ENCODE results near the gene SEMA3D. TPM values are rescaled to one million over a fixed set of nuclear protein-coding genes. Genes with fewer than 3 reads are reported as not detected.

SEMA3D gene
- total RNA-seq, 2 donors from 2014 or later: 0.24 TPM; not detected in 1

GRCh38 chr7:85213500-85213899, 26.6 kb upstream of the SEMA3D start:
- peaks cover 0 to 1% of the 10 kb centered on the region in 2 donors for H3K9me3 Mint-ChIP-seq
- ATAC-seq (replicated peaks in 1 of 2) (no peak), DNase-seq (no peak)
- H3K4me1 Mint-ChIP-seq (ENCODE audit: low read depth): no peaks in the 10 kb centered on the region
- H3K36me3 Mint-ChIP-seq (ENCODE audit: insufficient read depth in 2 of 2): no peaks in the 10 kb centered on the region
- no peaks in the 10 kb centered on the region for H3K27me3 Mint-ChIP-seq (ENCODE audit: low read depth)
- H3K27ac Mint-ChIP-seq: no peak overlapping the region
- H3K4me3 Mint-ChIP-seq: no peak overlapping the region

- ATAC-seq (replicated peaks in 1 of 2): no peak
- H3K9me3 Mint-ChIP-seq: peaks cover 1 to 13% of the 10 kb centered on the region in 2 donors
- H3K4me1 Mint-ChIP-seq (ENCODE audit: low read depth): no peaks in the 10 kb centered on the region
- H3K4me3 Mint-ChIP-seq: no peak overlapping the region
- H3K27ac Mint-ChIP-seq: no peak overlapping the region
- DNase-seq: no peak
- no peaks in the 10 kb centered on the region for H3K36me3 Mint-ChIP-seq (ENCODE audit: insufficient read depth in 2 of 2)
- no peaks in the 10 kb centered on the region for H3K27me3 Mint-ChIP-seq (ENCODE audit: low read depth)
Measured at GRCh38 chr7:85205754-85206153, 18.9 kb upstream of the SEMA3D start.

GRCh38 chr7:85204496-85204895, 17.6 kb upstream of the SEMA3D start:
- ATAC-seq (replicated peaks in 1 of 2) (no peak), DNase-seq (no peak)
- Mint-ChIP-seq H3K36me3 (ENCODE audit: insufficient read depth in 2 of 2) (no peaks in the 10 kb centered on the region), H3K27me3 (ENCODE audit: low read depth) (no peaks in the 10 kb centered on the region), H3K4me1 (ENCODE audit: low read depth) (no peaks in the 10 kb centered on the region), H3K27ac (no peak overlapping the region), H3K4me3 (no peak overlapping the region), H3K9me3 (peaks cover 3 to 13% of the 10 kb centered on the region in 2 donors)

GRCh38 chr7:85204061-85204460, 17.2 kb upstream of the SEMA3D start:
- H3K27me3 Mint-ChIP-seq (ENCODE audit: low read depth): no peaks in the 10 kb centered on the region
- no peak overlapping the region for H3K27ac Mint-ChIP-seq
- H3K4me1 Mint-ChIP-seq (ENCODE audit: low read depth): no peaks in the 10 kb centered on the region
- ATAC-seq (replicated peaks in 1 of 2): no peak
- no peak for DNase-seq
- H3K9me3 Mint-ChIP-seq: peaks cover 2 to 13% of the 10 kb centered on the region in 2 donors
- H3K36me3 Mint-ChIP-seq (ENCODE audit: insufficient read depth in 2 of 2): no peaks in the 10 kb centered on the region
- no peak overlapping the region for H3K4me3 Mint-ChIP-seq

GRCh38 chr7:85201209-85201608, 14.4 kb upstream of the SEMA3D start:
- DNase-seq (no peak), ATAC-seq (replicated peaks in 1 of 2) (no peak)
- Mint-ChIP-seq H3K9me3 (peaks cover 2 to 13% of the 10 kb centered on the region in 2 donors), H3K4me1 (ENCODE audit: low read depth) (no peaks in the 10 kb centered on the region), H3K27ac (no peak overlapping the region), H3K4me3 (no peak overlapping the region), H3K36me3 (ENCODE audit: insufficient read depth in 2 of 2) (no peaks in the 10 kb centered on the region), H3K27me3 (ENCODE audit: low read depth) (no peaks in the 10 kb centered on the region)

- ATAC-seq (replicated peaks in 1 of 2) (no peak), DNase-seq (no peak)
- Mint-ChIP-seq H3K36me3 (ENCODE audit: insufficient read depth in 2 of 2) (no peaks in the 10 kb centered on the region), H3K9me3 (peaks cover 2 to 6% of the 10 kb centered on the region in 2 donors), H3K27me3 (ENCODE audit: low read depth) (no peaks in the 10 kb centered on the region), H3K4me1 (ENCODE audit: low read depth) (no peaks in the 10 kb centered on the region), H3K27ac (no peak overlapping the region), H3K4me3 (no peak overlapping the region)
Measured at GRCh38 chr7:85196696-85197095, 9.8 kb upstream of the SEMA3D start.

- Mint-ChIP-seq H3K36me3 (ENCODE audit: insufficient read depth in 2 of 2) (no peaks in the 10 kb centered on the region), H3K27ac (no peak overlapping the region), H3K4me1 (ENCODE audit: low read depth) (no peaks in the 10 kb centered on the region), H3K4me3 (no peak overlapping the region), H3K9me3 (peaks cover 0 to 2% of the 10 kb centered on the region in 2 donors), H3K27me3 (ENCODE audit: low read depth) (peaks cover 11% of the 10 kb centered on the region)
- no peak for ATAC-seq (replicated peaks in 1 of 2)
- DNase-seq: no peak
Measured at GRCh38 chr7:85191383-85191782, 4.5 kb upstream of the SEMA3D start.

GRCh38 chr7:85186083-85186520, 754 bp downstream of the SEMA3D start:
- H3K9me3 Mint-ChIP-seq: peaks cover 0 to 2% of the 10 kb centered on the region in 2 donors
- peak overlapping the region; percentile 26 to 49 for H3K4me3 Mint-ChIP-seq
- H3K36me3 Mint-ChIP-seq (ENCODE audit: insufficient read depth in 2 of 2): peaks cover 0 to 3% of the 10 kb centered on the region in 2 donors
- peaks cover 43% of the 10 kb centered on the region for H3K27me3 Mint-ChIP-seq (ENCODE audit: low read depth)
- DNase-seq: no peak
- peak; percentile 3 to 11 for ATAC-seq (replicated peaks in 1 of 2)
- H3K27ac Mint-ChIP-seq: no peak overlapping the region
- peaks cover 6% of the 10 kb centered on the region for H3K4me1 Mint-ChIP-seq (ENCODE audit: low read depth)

- H3K36me3 Mint-ChIP-seq (ENCODE audit: insufficient read depth in 2 of 2): peaks cover 0 to 3% of the 10 kb centered on the region in 2 donors
- H3K27me3 Mint-ChIP-seq (ENCODE audit: low read depth): peaks cover 43% of the 10 kb centered on the region
- H3K27ac Mint-ChIP-seq: no peak overlapping the region
- DNase-seq (no peak), ATAC-seq (replicated peaks in 1 of 2) (no peak)
- peak overlapping the region in 1 of 2 donors; percentile 49 for H3K4me3 Mint-ChIP-seq
- peaks cover 2 to 5% of the 10 kb centered on the region in 2 donors for H3K9me3 Mint-ChIP-seq
- H3K4me1 Mint-ChIP-seq (ENCODE audit: low read depth): peaks cover 6% of the 10 kb centered on the region
Measured at GRCh38 chr7:85185424-85186082, 1.3 kb downstream of the SEMA3D start.

- H3K4me3 Mint-ChIP-seq: no peak overlapping the region
- DNase-seq (no peak), ATAC-seq (replicated peaks in 1 of 2) (no peak)
- H3K4me1 Mint-ChIP-seq (ENCODE audit: low read depth): peaks cover 6% of the 10 kb centered on the region
- H3K9me3 Mint-ChIP-seq: peaks cover 2 to 5% of the 10 kb centered on the region in 2 donors
- no peak overlapping the region for H3K27ac Mint-ChIP-seq
- H3K27me3 Mint-ChIP-seq (ENCODE audit: low read depth): peaks cover 43% of the 10 kb centered on the region
- peaks cover 0 to 3% of the 10 kb centered on the region in 2 donors for H3K36me3 Mint-ChIP-seq (ENCODE audit: insufficient read depth in 2 of 2)
Measured at GRCh38 chr7:85184599-85185423, 2.0 kb downstream of the SEMA3D start.

- Mint-ChIP-seq H3K4me1 (ENCODE audit: low read depth) (peaks cover 6% of the 10 kb centered on the region), H3K4me3 (no peak overlapping the region), H3K27me3 (ENCODE audit: low read depth) (peaks cover 43% of the 10 kb centered on the region), H3K36me3 (ENCODE audit: insufficient read depth in 2 of 2) (peaks cover under 1 to 3% of the 10 kb centered on the region in 2 donors), H3K9me3 (peaks cover 3 to 6% of the 10 kb centered on the region in 2 donors), H3K27ac (no peak overlapping the region)
- no peak for DNase-seq
- ATAC-seq (replicated peaks in 1 of 2): no peak
Measured at GRCh38 chr7:85183296-85183695, 3.6 kb downstream of the SEMA3D start.

- DNase-seq (no peak), ATAC-seq (replicated peaks in 1 of 2) (no peak)
- Mint-ChIP-seq H3K36me3 (ENCODE audit: insufficient read depth in 2 of 2) (peaks cover 0 to 2% of the 10 kb centered on the region in 2 donors), H3K4me1 (ENCODE audit: low read depth) (no peaks in the 10 kb centered on the region), H3K4me3 (no peak overlapping the region), H3K27me3 (ENCODE audit: low read depth) (peaks cover 10% of the 10 kb centered on the region), H3K27ac (no peak overlapping the region), H3K9me3 (peaks cover 7 to 13% of the 10 kb centered on the region in 2 donors)
Measured at GRCh38 chr7:85178531-85179298, 8.1 kb downstream of the SEMA3D start.

- ATAC-seq (replicated peaks in 1 of 2): no peak
- no peaks in the 10 kb centered on the region for H3K4me1 Mint-ChIP-seq (ENCODE audit: low read depth)
- peaks cover 7 to 13% of the 10 kb centered on the region in 2 donors for H3K9me3 Mint-ChIP-seq
- no peak for DNase-seq
- H3K27ac Mint-ChIP-seq: no peak overlapping the region
- peaks cover 0 to 2% of the 10 kb centered on the region in 2 donors for H3K36me3 Mint-ChIP-seq (ENCODE audit: insufficient read depth in 2 of 2)
- H3K27me3 Mint-ChIP-seq (ENCODE audit: low read depth): no peaks in the 10 kb centered on the region
- no peak overlapping the region for H3K4me3 Mint-ChIP-seq
Measured at GRCh38 chr7:85177316-85177715, 9.5 kb downstream of the SEMA3D start.

Data from activated T-cell treated with anti-CD3 and anti-CD28 coated beads, Interleukin-2, amount 50 U/mL, for 72 hours (primary cell).